T-helper 2 cell (primary cell): ENCODE measurements around the gene TSPAN5.

Source experiments
- DNase-seq, 5 experiments: peaks; one replicate each; pipeline versions ENCODE4 v3.0.0 to v3.0.0-alpha.2; 2012 to 2022

TSPAN5 gene

DNA sequence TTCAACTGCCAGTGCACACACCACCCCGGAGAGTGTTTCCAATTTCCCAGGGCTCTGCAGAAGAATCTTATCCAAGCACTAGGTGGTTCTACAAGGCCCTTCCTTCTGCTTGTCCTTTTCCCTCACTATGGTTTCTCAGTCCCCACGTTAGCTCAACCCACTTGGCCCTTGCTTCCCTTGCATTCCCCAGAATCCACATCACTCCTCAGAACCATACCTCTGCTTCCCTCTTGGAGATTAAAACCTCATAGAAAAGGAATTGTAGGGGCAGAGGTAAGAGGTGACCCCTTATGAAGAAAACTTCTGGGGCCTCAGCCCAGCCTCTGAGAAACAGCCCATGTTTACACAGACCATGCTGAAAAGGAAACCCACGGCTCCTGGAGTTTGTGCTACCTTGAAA, 42.4 kb downstream of the TSPAN5 start:
- DNase-seq: no peak

DNA sequence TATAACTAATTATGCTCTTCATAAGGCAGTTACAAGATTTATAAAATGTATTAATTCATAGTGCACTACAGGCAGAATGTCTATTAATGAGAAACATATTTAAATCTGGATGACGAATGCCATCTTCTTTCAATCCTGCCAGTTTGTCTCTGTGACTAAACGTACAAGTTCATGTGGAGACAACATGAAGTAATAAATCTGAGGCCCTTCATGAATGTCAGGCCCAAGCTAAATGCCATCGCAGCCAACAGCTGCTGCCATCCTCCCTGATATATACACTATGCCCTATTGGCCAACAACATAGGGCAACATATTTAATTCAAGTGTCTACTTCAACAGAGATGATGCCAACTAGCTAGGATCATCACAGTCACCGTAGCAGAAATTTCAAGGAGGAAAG, 43.7 kb downstream of the TSPAN5 start:
- no peak for DNase-seq

DNA sequence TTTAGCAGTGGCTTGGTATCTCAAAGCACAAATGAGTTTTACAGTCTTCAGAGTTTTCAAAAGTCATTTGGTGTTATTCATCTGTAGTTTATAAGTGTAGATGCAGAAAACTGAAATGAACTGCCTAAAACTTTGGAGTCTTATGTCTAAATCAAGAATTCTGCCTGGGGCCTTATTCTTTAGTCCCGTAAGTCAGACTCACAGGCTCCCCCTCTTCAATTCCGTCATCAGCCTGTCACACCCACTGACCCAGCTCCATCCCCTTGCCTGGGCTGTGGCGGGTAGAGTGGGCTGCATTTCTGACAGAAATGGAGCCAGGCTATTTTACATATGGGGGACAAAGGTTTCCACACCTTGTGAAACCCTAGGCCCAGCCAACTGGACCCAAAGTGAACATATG, 44.3 kb downstream of the TSPAN5 start:
- DNase-seq: no peak

DNA sequence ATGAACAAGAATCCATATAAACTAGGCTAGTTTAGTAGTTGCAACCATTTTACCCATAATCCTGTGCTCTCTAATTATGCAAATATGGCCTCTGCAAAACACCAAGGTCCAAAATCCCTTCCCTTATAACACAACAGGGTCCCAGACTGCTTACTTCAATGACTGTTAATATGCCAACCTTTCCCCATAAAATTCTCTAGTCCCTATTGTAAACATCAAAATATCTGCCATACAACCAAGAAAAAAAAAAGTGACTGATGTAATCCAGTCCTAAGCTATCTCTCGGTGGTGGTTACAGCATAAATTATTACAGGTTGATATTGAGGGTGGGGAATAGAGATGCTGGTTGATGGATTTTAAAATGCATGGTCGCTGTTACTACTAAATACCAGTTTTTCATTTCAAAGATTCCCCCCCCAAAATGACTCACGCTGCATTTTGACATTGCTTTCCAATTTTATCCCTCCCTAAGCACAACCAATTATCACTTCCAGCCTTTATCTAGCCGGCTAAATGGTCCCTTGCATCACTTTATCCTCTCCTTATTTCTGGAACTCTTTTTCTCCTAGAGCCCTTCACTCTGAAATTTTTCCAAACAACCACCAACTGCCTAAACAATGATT, 44.8 kb downstream of the TSPAN5 start:
- no peak for DNase-seq

DNA sequence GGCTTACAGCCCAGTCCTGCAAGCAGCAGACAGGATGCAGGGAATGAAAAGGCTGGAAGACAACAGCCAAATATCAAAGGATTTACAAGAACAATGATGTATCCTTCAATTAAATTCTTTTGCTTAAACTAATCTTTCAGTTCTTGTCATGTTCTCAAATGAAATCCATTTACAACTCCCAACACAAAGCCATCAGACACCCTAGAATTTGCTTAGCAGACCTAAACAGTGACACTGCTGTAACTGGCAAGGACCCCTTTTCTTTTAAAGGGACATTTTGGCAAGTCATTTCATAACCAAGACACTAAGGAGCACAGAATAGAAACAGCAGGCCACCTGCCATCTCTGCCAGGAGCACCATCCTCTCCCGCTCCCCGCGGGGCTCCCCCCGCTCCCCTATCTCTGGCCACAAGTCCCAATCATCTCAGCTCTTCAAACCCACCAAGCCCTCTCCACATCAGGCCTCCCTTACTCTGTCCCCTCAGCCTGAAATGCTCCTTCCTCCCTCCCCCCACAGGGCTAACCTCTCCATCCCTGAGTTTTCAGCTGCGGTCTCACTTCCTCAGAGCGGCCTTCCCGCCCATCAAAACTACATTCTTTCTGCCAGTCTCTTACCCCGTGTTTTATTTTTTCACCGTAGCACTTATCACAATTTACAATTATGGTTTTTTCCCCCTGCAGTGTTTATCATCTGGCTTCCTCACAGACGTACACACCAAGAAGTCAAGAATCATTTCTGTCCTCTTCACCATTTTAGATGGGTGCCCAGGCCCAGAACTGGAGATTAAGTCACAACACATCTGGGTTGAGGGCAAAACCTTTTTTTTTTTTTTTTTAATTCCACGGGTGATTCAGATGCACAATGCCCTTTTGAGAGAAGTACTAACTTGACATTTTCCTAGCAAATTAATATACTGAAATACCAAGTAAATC, 45.8 kb downstream of the TSPAN5 start:
- no peak for DNase-seq

DNA sequence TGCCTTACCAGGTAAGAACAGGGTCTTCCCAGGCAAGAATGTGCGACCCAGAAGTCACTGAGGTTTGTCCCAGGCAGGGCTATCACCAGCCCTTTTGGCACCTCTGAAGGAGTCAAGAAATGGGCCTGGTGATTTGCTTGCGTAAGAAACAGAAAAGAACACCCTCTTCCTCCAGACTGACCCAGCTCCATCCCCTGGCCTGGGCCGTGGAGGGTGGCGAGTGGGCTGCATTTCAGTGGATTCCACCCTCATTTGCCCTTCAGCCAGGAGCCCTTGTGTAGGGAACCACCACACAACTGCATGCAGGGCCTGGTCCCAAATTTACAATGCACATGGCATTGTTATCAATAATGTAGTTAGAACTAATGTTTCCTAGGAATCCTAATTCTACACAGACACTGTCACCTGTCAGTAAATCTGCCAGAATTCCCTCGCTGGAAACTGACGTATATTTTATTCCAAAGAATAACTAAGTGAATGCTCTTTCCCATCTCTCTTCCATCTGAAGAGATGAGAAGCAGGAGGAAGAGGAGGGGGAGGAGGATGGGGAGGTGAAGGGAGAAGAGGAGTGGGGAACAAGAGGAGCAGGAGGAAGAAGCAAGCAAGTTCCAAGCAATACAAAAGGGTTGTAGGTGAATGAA, 46.6 kb downstream of the TSPAN5 start:
- DNase-seq: no peak

DNA sequence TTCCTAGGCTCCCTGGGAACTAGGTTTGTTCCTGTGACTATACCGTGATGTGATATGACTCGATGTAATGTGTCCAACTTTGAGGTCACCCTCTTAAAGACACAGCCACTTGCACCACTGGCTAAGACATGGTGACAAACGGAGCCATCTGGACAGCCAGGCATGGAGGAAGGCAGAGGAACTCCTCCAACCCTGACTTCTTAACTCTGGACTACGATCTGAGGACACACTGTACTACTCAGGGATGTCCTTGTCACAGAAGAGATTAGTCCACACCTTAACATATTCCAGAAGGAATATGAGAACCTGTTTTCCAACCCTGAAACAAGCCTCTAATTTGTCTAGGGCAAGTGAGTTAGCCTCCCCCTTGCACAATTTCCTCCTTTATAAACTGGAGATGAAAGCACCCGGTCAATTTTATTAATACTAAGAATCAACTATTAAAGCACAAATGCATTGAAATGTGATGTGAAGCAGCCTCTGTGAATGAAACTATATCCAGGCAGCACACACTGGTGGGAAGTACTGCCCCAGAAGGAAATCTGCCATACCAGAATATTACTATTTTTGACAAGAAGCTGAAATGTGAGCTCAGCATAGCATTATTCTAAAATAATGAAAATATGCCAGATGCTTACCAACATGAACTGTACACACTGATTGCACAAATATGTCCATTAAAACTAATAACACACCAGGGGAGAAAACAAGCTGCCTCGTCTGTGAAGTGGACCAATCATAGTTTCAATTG, 47.3 kb downstream of the TSPAN5 start:
- DNase-seq: no peak

DNA sequence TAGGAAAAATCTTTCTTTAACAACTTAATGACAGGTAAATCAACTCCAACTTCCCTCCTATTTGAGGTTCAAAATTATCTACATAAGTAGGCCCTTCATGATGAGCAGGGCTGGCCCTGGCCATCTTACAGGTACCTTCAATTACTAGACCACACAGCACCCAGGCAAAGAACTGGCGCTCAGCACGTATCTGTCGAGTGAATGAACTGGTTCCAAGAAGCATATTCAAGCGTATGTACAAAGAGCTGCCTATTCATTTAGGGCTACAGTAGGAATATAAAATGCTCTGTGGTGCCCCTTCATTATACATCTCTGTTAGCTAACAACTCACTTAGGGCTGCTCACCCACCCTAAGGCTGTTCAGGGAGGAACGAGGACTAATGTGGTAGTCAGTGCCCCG, 48.0 kb downstream of the TSPAN5 start:
- no peak for DNase-seq

DNA sequence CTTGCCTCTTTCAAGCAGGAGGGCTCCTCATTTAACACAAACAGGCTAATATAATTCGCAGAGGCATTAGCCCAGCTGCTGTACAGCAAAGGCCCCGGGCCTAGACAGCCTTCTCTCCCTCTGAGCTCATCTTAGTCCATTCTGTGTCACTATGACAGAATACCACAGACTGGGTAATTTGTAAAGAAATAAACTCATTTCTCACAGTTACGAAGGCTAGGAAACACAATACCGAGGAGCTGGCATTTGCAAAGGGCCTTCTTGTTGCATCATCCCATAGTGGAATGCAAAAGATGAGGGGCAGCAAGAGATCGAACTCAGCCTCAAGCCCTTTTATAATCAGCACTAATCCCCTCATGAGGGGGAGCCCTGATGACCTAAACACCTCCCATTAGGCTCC, 48.5 kb downstream of the TSPAN5 start:
- no peak for DNase-seq

DNA sequence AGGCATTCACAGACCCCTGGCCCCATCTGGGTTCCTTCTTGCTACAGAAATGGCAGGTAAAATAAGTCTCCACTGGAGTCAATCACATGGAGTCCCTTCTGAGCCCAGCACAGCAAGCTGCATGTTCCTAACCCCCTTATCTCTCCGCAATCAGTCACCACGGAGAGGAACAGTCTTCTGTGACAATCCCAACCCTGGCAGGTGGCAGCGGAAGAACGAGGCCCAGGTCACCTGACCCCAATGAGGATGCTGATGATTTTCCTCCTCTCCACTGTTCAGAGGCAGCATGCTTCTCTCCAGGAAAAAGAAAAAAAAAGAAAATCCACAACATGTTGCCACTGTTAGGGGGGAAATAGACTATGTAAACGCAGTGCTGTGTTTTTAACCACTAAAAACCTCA, 50.1 kb downstream of the TSPAN5 start:
- no peak for DNase-seq

DNA sequence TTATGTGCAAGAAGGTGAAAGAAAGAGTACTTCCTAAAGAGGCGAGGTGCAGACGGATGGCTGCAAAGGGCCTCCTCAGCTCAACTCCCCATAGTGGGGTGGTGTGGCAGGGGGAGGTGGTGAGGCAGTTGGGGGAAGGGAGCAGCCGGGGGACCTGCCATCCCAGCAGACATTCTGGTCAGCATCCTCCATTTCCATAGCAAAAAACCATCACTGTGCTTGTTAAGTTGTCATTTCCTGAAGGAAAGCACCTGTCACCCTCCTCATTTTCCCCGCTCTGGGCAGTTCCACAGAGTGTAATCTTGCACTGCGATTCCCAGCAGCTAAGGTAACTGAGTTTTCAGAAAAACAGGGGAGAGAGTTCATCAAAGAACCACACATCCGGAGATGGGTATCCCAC, 51.5 kb downstream of the TSPAN5 start:
- DNase-seq: no peak

DNA sequence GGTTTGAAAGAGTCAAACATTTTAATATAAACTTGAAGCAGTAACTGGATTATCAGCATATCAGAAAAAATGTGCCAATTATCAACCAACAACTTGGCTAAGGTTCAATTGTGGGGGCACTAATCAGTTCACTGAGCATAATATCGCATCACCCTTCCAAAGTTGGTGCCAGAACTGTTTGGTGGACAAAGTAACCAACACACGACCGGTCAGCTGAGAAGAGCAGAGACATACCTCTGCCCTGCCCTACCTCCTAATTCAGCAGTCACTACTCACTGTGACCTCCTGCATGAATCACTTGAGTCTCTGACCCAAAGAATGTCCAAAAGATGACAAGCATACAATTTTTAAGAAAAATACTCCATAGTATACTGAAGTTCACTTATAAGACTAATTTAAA, 53.2 kb downstream of the TSPAN5 start:
- DNase-seq: no peak

DNA sequence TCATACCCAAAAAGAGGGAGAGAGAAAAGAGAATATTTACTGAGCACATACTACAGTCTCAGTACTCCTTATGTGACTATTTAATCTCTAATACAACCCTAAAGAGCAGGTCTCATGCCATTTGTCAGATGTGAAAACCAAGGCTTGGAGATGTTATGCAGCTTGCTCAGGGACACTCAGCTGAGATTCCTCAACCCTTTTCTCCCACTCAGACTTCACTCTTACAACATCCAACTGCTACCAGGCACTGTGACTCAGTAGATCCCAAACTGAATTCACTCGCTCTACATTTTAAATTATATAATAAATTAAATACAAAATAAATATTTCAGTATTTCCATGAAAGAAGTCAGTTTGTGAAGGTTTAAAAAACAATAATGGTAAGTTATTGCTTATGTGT, 53.7 kb downstream of the TSPAN5 start:
- no peak for DNase-seq

DNA sequence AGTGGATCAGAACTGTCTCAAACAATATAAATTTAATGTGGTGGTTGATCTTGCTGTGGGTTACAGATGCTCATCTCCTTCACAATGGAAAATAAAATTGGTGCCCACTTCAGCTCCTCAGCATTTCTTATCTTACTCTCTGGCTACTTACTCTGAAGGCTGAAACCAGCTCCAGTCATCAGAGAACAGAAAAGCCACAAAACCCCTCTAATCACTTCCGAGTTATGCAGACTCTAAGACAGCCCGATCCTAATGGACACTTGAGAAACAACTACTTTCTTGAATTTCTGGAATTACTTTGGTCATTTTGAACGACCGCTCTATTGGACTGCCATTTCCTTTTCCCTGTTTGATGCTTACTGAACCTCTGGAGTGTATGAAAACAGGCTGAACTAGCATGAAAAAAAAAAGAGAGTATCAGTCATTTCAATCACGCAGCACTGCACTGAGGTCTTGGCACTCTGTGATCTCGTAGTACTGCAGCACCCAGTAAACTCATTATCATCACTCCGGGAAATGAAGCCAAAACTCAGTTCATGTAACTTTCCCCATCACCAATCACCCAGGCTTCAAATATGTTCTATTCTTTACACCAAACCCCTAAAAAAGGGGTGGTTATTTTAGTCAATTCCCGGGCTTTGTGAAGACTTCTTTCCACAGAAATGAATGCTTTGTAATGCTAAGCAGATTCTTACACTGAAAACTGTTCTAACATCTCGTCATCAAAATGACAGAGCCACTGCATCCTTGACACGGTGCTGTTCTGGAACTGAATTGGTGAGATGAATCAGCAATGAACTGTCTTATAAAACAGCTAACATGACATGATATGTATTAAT, 54.5 kb downstream of the TSPAN5 start:
- DNase-seq: peak in 1 of 5 experiments; percentile 82

DNA sequence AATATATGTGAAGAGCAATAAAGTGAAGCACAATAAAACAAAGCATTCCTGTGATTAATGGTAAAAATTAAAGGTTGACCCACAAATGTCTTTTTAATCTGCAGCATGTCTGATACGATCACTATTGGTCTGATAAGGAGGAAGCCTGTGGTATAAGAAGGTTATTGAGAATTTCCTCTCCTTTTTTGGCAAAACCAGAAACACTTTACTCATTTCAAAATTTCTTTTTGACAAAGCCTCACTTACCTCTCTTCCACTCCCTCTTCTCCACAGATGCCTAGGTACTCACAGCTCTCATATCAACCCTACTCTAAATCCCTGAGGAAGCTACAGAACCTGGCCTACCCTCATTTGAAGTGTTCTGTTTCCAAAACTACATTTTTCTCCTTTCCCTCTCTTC, 56.1 kb downstream of the TSPAN5 start:
- DNase-seq: peak in 1 of 5 experiments; percentile 80

DNA sequence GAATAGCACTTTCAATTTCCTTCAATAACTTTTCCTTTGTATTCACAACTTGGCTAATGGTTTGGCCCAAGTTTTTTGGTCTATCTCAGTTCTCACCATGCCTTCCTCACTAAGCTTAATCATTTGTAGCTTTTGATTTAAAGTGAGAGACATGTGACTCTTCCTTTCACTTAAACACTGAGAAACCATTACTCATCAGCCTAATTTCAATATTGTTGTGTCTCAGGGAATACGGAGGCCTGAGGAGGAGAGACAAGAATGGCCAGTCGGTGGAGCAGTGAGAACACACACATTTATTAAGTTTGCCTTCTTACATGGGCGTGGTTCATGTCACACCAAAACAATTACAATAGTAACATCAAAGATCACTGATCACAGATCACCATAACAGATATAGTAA, 56.7 kb downstream of the TSPAN5 start:
- DNase-seq: peak in 1 of 5 experiments; percentile 65

DNA sequence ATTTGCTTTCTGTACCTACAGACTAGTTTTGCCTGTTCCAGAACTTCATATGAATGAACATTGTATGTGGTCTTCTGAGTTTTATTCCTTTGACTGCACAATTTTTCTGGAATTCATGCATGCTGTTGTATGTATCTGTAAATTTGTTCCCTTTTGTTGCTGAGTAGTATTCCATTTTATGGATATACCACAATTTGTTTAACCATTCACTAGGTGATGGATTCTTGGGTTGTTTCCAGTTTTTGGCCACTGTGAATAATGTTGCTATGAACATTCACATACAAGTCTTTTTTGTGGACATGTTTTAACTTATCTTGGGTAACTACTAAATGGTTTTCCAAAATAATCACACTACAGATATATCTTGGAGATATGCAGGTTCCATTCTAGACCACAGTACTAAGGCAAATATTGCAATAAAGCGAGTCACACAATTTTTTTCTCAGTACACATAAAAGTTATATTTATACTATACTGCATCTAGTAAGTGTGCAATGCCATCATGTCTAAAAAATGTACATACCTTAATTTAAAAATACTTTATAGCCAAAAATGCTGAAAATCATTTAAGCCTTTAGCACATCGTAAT, 58.7 kb downstream of the TSPAN5 start:
- DNase-seq: no peak

DNA sequence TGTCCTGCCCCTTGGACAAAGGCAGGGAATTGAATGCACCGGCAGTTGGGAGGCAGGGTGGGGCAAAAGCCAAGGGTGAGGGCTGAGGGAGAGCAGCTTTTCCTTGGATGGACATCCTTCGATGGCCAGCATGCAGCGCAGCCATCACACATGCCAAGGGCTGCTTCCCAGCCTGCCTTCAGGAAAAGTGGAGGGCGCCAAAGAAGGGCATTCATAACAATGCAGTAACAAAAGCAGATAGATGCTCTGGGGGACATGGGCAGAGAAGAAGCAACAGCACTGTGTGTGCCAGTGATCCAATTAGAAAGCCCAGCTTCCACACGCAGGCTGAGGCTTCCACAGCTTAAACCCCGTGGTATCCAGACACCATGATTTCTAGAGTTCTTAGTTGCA, 71.5 kb downstream of the TSPAN5 start:
- DNase-seq: no peak

DNA sequence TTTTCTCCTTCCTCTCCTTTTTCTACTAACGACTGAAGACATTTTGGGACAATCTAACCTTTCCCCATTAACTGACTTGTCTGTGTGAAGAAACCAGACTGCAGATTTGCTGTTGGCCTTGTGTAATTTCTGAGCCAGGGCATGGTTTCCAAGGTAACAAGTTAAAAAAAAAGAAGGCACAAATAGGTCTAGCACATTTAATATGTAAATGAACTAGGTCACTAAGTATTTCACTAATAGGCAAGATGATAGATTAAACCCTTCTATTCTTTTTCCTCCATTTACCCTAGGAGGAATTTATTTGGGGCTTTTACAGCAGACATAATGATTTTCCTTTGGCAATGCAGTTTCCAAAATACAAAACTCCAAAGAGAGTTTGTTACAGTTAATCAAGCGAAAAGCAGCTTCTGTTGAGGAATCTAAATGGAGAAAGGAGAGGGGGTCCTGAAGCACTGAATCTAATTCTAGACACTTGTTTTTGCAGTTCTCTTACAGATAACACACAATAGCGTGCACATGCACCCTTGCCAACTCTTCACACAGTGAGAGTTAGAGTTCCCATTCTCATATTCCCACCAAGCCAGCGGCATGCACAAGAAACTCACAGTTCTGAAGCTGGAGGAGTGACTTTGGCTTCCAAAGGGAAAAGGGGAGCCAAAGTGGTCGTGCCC, 72.0 kb downstream of the TSPAN5 start:
- no peak for DNase-seq

DNA sequence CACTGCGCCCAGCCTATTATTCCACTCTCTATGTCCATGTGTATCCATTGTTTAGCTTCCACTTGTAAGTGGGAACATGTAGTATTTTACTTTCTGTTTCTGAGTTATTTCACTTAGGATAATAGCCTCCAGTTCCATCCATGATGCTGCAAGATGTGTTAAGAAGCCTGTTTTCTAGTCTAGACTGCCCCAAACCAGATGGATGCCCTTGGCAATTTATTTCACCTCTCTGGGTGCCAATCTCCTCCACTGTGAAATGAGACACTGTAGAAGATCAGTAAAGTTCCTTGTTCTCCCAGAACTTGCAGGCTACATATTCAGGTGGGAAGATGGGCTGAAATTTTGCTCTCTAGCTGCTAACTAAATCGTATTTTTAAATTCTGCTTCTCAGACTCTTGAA, 72.8 kb downstream of the TSPAN5 start:
- DNase-seq: no peak

DNA sequence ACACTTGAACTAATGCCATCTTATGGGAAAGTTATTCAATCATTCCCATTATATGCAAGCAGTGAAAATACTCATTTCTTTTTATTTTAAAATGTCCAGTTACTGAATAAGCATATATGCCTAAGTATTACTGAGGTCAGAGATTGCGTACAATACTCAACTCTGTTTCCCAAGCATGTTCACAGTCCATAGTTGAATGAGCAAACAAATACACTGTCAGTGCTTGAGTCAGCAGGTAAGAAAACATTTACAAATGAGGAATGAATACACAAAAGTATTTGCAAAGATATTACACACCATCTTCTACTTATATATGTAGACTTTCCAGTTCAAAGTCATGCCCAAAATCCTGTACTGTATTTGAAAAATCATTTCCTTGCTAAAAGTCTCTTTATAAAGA, 74.1 kb downstream of the TSPAN5 start:
- DNase-seq: no peak
